Pons (tissue), 1 donor: Measurements from ENCODE around the gene OBI1.
"Not testable (repeated sequence)": the region's sequence is repeated elsewhere in the genome, so short reads cannot be mapped to it uniquely, and the experiment has no call there.

Experiments
- DNase-seq: peaks from one replicate; pipeline ENCODE4 v3.0.0-alpha.2; 2016; ENCODE audit warnings: low spot score

The OBI1 gene

GRCh38 chr13:78649997-78650716 lies 8.8 kb downstream of the OBI1 start:
- DNase-seq: no peak

GRCh38 chr13:78647109-78647678 lies 11.8 kb downstream of the OBI1 start:
- not testable (repeated sequence) for DNase-seq

- DNase-seq: no peak
Observed at GRCh38 chr13:78638216-78638615, 20.7 kb downstream of the OBI1 start.

- DNase-seq: no peak
Observed at GRCh38 chr13:78636495-78636894, 22.5 kb downstream of the OBI1 start.

GRCh38 chr13:78632996-78633395 lies 26.0 kb downstream of the OBI1 start:
- no peak for DNase-seq

GRCh38 chr13:78631077-78631476 lies 27.9 kb downstream of the OBI1 start:
- DNase-seq: no peak

- DNase-seq: no peak
Observed at GRCh38 chr13:78630511-78630910, 28.4 kb downstream of the OBI1 start.

GRCh38 chr13:78625384-78625783 lies 33.6 kb downstream of the OBI1 start:
- DNase-seq: no peak

GRCh38 chr13:78623132-78623531 lies 35.8 kb downstream of the OBI1 start:
- DNase-seq: no peak

GRCh38 chr13:78620936-78621470 lies 38.0 kb downstream of the OBI1 start:
- DNase-seq: no peak

- DNase-seq: no peak
Observed at GRCh38 chr13:78618411-78618810, 40.5 kb downstream of the OBI1 start.

GRCh38 chr13:78611040-78611439 lies 47.9 kb downstream of the OBI1 start:
- no peak for DNase-seq

GRCh38 chr13:78610381-78610883 lies 48.5 kb downstream of the OBI1 start:
- DNase-seq: no peak

- DNase-seq: no peak
Observed at GRCh38 chr13:78609464-78610205, 49.3 kb downstream of the OBI1 start.

GRCh38 chr13:78608688-78609463 lies 50.1 kb downstream of the OBI1 start:
- DNase-seq: no peak

GRCh38 chr13:78608252-78608687 lies 50.7 kb downstream of the OBI1 start:
- DNase-seq: no peak

- no peak for DNase-seq
Observed at GRCh38 chr13:78607409-78608251, 51.3 kb downstream of the OBI1 start.

GRCh38 chr13:78606471-78607408 lies 52.2 kb downstream of the OBI1 start:
- DNase-seq: no peak

- no peak for DNase-seq
Observed at GRCh38 chr13:78604782-78605611, 54.0 kb downstream of the OBI1 start.
